Activated gamma-delta T cell (primary cell): ENCODE data around the gene C16orf89.
"Not testable (repeated sequence)": the region's sequence is repeated elsewhere in the genome, so short reads cannot be mapped to it uniquely, and the experiment has no call there.

Source experiments
- DNase-seq: peaks from one replicate; lab custom pipeline; 2025; lab: John Stamatoyannopoulos, UW
- total RNA-seq, 2 donors: gene quantifications; one replicate each; lab custom pipeline; 2026; lab: John Stamatoyannopoulos, UW

C16orf89 gene, protein sequence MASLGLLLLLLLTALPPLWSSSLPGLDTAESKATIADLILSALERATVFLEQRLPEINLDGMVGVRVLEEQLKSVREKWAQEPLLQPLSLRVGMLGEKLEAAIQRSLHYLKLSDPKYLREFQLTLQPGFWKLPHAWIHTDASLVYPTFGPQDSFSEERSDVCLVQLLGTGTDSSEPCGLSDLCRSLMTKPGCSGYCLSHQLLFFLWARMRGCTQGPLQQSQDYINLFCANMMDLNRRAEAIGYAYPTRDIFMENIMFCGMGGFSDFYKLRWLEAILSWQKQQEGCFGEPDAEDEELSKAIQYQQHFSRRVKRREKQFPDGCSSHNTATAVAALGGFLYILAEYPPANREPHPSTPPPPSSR
- 0 to 0.09 reads per million in 2 donors for total RNA-seq

DNA sequence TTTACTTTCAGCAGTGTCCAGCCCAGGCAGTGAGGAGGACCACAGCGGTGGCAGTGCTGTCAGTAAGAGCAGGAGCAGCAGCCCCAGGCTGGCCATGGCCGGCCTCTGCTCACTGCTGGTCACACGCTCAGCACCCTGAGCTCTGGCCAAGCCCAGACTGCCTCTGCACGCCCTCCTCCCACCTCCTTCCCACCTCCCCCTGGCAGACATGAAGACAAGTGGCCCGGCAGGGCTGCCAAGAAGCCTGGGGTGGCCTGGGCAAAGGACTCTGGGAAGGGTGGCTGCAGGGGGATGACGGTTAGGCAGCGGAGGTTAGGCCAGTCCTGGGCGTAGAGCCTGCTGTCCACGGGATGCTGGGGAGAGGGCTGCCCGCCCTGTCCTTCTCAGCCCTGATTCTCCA, at the start of gene C16orf89:
C16orf89 (minus strand) TSS at position 144 of the 400 bp plus-strand sequence; CDS start at position 96, 48 bp downstream.
- no peak for DNase-seq

DNA sequence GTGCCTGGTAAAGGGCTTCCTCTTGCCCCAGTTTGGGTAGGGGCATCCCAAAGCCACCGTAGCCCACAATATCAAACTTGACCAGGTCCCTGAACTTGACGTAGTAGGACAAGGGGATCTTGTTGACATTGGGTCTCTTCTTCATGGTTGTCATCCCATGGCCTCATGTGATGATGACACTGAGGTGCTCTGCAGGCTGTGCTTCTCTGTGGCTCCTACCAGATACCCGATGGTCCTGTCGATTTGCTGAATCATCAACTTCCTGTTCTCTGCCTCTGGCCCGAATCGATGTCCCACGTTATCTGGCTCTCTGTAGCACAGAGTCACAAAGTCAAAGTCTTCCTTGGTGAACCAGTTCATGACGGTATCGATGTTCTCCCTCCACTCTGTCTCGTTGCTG, 45.2 kb upstream of the C16orf89 start:
- not testable (repeated sequence) for DNase-seq

DNA sequence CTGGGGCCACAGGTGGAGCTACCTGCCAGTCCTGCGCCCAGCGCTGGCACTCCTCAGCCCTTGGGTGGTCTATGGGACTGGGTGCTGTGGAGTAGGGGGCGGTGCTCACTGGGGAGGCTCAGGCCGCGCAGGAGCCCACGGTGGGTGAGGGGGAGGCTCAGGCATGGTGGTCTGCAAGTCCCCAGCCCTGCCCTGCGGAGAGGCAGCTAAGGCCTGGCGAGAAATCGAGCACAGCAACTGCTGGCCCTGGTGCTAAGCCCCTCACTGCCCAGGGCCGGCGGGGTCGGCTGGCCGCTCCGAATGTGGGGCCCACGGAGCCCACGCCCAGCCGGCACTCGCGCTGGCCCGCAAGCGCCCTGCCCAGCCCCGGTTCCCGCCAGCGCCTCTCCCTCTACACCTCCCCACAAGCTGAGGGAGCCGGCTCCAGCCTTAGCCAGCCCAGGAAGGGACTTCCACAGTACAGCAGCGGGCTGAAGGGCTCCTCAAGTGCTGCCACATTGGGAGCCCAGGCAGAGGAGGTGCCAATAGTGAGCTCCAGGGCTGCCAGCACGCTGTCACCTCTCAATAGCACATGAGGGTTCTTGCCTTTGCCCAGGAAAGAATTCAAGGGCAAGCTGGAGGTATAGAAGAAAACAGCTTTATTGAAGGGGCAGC, 42.9 kb upstream of the C16orf89 start:
- no peak for DNase-seq

DNA sequence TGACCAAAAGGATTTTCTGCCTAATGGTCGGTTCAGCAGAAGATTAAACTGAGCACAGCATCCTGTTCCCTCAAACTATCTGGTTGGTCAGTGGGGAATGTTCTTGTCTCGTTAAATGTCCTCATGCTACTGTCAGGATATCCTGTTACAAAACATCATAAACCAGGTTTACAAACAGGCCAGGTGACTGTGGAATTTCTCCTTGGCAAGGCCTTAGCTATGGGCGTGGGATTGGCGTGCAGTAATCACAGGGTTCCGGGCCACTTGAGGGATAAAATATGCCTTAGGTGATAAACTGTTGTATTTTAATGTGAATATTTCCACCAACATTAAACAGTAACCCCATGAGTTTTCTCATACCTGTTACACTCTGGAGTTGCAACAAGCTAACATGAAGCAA, 39.3 kb upstream of the C16orf89 start:
- not testable (repeated sequence) for DNase-seq

DNA sequence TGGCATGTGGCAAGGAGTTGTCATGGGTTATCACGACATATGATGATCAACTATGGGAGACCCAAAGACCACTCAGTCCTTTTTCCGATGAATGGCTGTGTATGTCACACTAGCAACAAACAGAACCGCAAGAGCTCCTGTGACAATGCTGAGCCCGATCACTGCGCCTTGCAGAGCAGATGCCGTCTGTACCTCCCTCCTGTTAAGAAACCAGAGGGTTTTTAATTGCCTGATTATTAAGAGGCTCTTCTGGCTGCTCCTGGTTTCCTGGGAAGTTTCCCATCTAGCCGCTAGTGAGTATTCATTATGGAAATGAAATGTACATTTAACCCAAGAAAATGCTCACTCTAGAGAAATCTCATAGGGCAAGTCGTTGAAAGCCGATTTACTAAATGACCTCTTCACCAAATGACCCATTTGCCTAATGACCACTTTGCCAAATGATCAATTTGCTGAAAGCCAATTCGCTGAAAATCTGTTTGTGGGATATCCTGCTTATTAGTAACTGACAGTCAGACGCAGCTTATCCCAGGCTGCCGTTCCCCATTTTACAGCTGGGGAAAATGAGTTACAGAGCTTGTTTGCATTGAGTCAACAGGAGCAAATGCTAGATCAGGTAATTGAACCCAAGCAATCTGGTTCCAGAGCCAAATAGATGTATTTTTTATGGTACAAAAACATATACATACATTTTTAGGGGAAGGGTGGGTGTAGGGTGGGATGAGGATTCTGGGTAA, 37.7 kb upstream of the C16orf89 start:
- DNase-seq, result not testable (repeated sequence)

DNA sequence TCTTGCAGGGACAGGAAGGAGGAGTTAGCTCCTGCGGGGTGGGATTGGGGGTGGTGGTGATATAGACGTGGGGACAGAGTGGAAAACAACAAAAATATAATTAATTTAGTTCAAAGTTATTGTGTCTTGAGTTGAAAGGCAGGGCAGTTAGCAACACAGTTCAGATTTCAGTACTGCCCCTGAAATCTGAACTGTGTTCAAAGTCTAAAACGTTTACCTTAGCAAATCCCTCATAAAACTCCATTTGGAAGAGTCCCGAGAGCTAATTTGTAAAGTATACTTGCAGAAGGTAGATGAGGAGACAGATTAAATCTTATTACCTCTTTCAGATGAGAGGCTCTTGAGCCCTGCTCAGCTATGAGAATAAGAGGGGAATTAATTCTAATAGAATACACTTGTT, 33.4 kb upstream of the C16orf89 start:
- DNase-seq, result not testable (repeated sequence)

DNA sequence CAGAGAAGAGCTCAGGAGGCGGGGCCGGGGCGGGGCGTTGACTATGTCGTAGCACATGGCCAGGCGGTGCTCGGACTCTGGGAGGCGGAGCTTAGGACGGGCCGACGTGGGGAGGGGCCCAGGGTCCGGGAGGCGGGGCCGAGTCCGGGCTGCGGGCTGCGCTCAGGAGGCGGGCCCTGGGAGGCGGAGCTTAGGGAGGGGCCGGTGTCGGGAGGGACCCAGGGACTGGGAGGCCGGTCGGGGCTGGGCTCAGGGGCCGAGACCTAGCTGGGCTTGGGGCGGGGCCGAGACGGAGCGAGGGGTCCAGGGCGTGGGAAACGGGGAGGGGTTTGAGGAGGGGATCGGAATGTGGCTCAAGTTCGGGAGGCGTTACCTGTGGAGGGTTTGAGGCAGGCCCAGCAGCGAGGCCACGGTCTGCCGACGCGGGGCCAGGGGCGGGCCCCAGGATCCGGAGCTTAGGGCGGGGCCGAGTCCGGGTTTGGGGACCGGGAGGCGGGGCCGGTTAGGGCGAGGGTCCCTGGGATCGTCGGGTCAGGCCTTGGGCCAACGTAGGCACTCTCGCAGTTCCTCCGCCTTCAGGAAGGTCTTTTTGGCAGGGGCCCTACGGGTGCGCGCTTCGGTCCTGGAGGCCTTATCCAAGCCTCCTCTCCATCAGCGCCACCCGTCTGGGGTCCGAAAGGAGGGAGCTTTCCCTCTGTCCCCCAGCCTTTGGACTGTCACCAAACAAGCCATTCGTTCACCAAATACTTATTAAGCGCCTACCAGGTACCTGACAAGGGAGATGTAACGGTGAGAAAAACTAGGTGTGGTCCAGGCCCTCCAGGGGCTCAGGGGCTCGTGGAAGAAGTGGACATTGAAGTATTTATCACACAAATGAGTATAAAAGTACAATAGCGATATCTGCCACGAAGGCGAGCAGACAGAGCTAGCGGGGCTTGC, 32.7 kb upstream of the C16orf89 start:
- peak; percentile 92 for DNase-seq

DNA sequence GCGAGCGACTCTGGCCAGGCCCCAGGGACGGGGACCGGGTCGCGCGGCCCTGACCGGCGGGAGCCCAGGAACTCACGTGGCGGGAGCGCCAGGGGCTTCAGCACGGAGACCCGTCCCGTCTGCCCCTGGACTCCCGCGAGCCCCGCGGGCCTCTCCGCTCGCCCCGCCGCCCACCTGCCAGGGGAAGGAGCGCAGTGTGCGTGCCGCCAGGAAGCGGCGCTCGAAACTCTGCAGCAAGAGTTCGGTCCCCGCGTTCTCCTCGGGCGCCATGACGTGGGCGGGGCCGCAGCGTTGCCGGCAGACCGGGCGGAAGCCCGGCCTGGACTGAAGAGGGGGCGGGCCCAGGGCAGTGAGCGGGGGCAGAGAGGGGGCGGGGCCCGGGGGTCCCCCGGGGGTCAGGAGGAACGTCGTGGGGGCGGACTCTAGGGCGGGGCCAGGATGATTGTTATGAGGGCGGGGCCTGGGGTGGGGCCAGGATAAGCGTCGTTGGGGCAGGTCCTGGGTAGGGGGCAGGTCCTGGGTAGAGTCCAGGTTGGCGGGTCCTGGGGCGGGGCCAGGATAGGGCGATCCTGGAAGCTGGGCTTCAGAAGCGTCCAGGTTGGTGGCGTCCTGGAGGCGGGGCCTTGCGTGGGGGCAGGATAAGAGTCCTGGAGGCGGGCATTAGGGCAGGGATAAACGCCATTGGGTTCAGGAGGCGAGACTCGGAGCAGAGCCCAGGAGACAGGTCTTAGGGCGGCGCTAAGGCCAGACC, 31.9 kb upstream of the C16orf89 start, which contains the start of gene EEF2KMT:
EEF2KMT (minus strand) TSS at position 326 of the 751 bp plus-strand sequence; CDS start at position 270, 56 bp downstream.
- DNase-seq, result peak; percentile 85

DNA sequence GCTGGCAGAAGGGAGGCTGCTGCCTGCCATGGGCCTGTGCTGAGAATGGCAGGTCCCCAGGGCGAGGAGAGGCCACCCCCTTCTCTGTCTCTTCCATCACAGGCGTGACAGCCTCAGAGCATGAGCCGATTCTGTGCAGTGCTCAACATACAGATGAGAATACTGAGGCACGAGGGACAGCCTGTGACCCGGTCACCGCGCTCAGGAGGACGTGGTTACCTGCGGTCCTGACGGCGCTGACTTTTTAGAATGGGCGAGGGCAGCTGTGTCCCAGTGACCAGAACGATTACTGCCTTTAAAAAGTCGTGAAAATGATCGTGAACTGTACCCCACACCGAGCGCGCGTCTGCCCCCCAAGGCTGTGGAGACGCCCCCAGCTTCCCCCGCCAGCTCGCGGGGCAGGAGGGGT, 31.3 kb upstream of the C16orf89 start:
- DNase-seq, result not testable (repeated sequence)

DNA sequence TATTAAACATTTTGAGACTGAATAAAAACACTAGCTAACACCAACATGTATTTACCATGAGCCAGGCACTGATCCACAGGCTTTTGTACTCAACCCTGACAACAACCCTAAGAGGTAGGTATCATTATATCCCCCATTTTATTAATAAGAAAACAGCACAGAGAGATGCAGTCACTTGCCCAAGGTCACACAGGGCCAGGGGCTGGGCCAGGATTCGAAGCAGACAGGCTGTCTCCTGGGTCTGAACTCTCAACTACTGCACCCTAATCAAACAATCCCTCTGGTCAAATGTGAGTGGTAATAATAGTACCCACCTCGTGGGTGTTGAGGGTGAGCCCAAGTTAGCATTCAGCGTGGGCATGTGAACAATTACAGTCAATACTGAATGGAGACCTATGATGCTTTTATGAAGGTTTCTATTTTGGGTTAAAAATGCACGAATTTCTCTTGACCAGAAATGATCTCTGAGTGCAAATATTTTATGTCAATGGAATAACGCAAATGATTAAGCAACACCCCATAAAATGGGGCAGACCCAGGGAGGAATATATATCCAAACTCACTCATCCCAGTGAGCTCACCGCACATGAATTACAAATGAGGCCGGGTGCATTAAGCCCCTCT, 30.8 kb upstream of the C16orf89 start:
- not testable (repeated sequence) for DNase-seq

DNA sequence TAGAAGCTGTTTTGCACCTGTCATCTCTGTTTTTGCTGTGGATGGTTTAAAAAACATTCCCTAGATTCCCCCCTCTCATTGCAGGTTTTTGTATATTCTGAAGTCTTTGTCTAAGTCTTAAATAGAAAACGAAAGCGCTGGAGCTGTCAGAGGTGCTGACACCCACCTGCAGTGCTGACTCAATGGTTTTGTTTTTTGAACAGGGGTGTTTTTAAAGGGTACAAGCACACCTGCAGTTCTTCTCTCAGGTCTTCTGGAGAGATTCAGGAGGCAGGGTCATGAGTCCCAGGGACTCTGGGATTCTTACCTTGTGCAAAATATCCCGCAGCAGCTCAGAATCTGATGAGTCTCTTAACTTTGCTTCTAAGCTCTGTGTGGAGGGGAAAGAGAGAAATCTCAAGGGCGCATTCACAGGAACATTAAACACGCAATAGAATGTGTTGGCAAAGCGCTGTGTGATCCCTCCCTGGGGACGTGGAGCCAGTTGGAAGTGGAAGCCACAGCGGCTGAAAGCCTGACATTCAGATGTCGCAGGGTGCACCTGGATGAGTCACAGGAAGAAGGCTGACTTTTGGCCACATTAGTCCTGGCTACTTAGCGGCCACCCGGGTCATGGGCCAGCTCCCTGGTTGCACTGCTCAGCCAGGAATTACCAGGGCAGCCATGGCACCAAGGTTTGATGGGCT, 29.5 kb upstream of the C16orf89 start:
- not testable (repeated sequence) for DNase-seq

DNA sequence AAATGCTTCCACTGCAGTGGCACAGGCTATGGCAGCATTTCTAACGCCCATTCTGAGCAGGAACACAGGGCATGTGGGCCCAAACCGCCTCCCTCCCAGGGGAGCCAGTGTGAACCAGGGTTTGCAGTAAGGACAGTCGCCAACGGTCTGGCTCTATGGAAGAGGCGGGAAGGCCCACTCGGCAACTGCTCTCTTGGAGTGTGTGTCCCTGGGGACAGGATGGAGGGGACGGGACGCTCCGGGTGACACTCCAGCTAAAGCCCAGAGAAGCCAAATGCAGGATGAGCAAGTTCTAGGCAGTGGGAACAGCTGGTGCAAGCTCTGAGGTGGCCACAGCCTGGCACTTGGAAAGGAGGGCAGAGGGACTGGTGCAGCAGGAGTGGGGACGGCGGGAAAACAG, 28.0 kb upstream of the C16orf89 start:
- not testable (repeated sequence) for DNase-seq

DNA sequence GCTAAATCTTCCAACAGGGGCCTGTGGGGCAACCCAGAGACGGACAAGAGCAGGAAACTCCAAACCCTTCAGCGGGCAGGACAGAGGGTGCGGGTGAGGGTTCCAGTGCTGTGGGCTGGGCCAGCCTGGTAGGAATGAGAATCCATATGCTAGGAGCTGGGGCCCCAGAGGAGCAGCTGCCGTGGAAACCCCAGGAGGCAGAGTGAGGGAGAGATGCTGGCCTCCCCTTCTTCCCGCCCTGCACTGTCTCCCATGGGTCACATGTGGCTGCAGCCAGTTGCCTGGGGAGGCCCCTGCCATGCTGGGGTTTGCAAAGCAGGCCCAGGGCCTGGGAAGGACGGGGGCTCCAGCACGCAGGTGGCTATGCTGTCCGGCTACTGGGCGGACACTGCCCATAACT, 27.3 kb upstream of the C16orf89 start:
- not testable (repeated sequence) for DNase-seq

DNA sequence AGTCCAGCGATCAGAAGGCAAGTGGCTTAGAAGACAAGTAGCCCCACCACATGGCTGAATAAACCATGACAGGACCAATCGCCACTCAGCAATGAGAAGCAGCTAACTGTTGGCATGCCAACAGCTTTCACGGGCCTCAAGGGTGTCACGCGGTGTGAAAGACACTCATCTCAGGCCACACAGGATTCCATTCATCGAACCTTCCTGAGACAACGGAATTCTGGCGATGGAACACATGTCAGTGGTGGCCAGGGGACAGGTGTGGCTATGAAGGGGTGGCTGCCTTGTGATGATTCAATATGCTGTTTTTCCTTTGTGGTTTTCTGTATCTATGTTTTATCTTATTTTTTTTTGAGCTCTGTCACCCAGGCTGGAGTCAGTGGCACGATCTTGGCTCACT, 24.8 kb upstream of the C16orf89 start:
- DNase-seq, result not testable (repeated sequence)

DNA sequence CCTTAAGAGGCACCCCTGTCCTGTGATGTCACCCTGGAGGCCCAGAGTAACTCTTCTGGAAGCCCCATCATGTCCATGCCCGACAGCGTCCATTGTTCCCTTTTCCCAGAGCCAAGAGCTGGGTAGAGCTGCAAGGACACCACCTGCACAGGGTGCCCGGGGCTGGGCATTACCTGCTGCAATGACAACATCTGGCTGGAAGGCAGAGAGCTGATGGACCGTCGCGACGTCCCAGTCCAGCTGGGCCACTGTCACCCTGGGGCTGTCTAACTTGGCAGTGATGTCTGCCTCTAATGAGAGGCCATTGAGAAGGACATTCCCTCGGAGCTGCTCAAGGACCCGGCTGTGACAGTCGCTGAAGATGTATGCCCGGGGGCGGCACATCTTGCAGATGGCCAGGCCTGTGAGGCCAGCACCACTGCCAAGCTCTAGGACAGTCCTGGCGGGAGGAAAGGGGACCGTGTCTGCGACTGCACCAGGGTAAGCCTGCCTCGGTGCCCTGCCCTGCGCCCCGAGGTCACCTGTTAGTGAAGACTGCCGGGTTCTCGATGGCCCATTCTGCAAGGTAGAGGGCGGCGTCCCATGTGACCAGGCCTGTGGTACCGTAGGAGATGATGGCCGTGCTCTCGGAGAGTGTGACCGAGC, 24.3 kb upstream of the C16orf89 start:
- DNase-seq, result not testable (repeated sequence)

DNA sequence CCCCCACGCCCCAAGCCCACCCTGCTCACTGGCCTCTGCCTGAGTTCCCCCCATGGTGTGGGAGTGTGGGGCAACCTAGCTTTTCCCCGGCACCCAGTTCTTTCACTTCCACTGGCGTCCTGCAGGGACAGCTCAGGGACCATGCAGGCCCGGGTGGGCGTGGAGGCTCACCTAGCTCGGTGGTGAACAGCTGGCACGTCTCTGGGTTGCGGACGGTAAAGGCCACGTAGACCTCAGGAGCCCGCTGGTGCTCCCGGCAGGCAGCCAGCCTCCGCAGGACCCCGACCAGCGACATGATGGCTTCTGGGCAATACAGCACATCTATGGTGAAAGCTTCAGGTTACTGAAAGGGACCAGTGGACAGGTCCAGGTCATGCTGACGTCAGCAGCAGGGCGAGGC, 23.2 kb upstream of the C16orf89 start:
- not testable (repeated sequence) for DNase-seq

DNA sequence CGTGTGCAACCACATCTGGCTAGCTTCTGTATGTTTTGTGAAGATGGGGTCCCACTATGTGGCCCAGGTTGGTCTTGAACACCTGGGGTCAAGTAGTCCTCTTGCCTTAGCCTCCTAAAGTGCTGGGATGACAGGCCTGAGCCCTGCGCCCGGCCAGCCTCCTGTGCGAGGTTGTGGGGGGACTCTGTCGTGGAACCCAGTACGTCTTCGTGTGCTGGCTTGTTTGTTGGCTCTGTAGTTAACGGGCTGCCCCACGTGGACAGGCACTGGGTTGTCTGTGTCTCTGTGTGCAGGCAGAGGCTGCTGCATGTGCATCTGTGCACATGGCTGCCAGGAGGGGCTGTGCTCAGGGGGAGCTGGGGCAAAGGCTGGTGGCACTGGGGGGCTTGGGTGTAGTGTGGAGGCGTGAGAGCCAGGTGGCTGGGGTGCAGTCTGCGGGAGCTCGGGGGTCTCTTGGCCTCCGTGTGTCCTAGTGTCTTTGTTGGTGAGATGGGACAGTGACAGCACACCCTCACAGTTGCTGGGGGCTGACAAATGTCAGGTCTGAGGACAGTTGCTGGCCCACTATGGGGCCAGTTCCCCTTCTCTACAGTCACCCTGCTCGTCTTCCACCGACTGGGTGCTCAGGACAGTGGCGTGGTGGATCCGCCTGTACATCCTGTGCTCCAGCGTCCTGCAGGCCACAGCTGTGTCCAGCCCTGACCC, 22.5 kb upstream of the C16orf89 start:
- not testable (repeated sequence) for DNase-seq

DNA sequence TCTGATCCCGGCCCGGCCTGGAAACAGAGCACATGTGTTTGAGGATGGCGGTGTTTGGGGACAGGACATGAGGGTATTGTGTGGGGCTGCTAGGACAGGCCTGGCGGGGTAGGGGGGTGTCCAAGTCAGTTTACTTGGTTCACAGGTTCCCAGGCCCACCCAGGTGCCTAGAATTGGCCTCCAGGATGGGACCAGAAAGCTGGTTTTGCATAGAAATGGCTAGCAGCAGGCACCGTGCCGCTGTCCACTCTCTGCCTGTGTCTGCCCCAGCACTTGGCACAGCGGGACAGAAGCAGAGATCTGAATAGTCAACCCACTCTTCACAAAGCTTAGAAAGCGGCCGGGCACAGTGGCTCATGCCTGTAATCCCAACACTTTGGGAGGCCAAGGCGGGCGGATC, 20.0 kb upstream of the C16orf89 start:
- not testable (repeated sequence) for DNase-seq
